Hepatocyte (in vitro differentiated cells): ENCODE measurements around the gene HPSE2. TPM values are rescaled to one million over a fixed set of nuclear protein-coding genes. Genes with fewer than 3 reads are reported as not detected.

ENCODE experiments used
- DNase-seq: peaks from one replicate; pipeline ENCODE4 v3.0.0-alpha.2; 2016; ENCODE audit warnings: low spot score
- H2AFZ ChIP-seq: fragments of 200-600 bp; sonication (generic); 2 replicates; pipeline ENCODE4 v1.6.0; 2016; ENCODE audit warnings: antibody characterized with exemption, mild to moderate bottlenecking
- H3K27ac ChIP-seq: fragments of 200-600 bp; sonication (generic); 2 replicates; pipeline ENCODE4 v1.5.1; 2016; ENCODE audit warnings: mild to moderate bottlenecking
- H3K27me3 ChIP-seq: fragments of 200-600 bp; sonication (generic); 2 replicates; pipeline ENCODE4 v1.6.1; 2016
- H3K36me3 ChIP-seq: fragments of 200-600 bp; sonication (generic); replicated peaks from 2 replicates; pipeline ENCODE4 v1.5.1; 2016; ENCODE audit warnings: low read depth; ENCODE audit not compliant: insufficient read depth
- H3K4me1 ChIP-seq: fragments of 200-600 bp; sonication (generic); 2 replicates; pipeline ENCODE4 v1.5.1; 2016; ENCODE audit warnings: mild to moderate bottlenecking, moderate library complexity; ENCODE audit not compliant: insufficient read depth
- H3K4me2 ChIP-seq: fragments of 200-600 bp; sonication (generic); 2 replicates; pipeline ENCODE4 v1.6.0; 2016
- H3K4me3 ChIP-seq: fragments of 200-600 bp; sonication (generic); 2 replicates; pipeline ENCODE4 v1.5.1; 2016; ENCODE audit warnings: mild to moderate bottlenecking
- H3K79me2 ChIP-seq: fragments of 200-600 bp; sonication (generic); 2 replicates; pipeline ENCODE4 v1.6.0; 2017; ENCODE audit warnings: mild to moderate bottlenecking
- H3K9me2 ChIP-seq: fragments of 200-600 bp; sonication (generic); replicated peaks from 2 replicates; pipeline ENCODE4 v1.6.0; 2017; ENCODE audit warnings: mild to moderate bottlenecking; ENCODE audit not compliant: insufficient read depth
- H3K9me3 ChIP-seq: fragments of 200-600 bp; sonication (generic); 2 replicates; pipeline ENCODE4 v1.5.1; 2016; ENCODE audit warnings: low read depth, mild to moderate bottlenecking
- H4K20me1 ChIP-seq: fragments of 200-600 bp; sonication (generic); 2 replicates; pipeline ENCODE4 v1.6.0; 2016; ENCODE audit warnings: mild to moderate bottlenecking; ENCODE audit not compliant: insufficient read depth, poor library complexity, severe bottlenecking
- EZH2 ChIP-seq: fragments of 200-600 bp; sonication (generic); IDR thresholded peaks from 2 replicates; pipeline ENCODE4 v1.6.1; 2016; ENCODE audit warnings: antibody characterized with exemption, mild to moderate bottlenecking, borderline replicate concordance
- EZH2phosphoT487 ChIP-seq: fragments of 200-600 bp; sonication (generic); IDR thresholded peaks from one replicate; pipeline ENCODE4 v1.6.1; 2018; ENCODE audit warnings: antibody characterized with exemption, mild to moderate bottlenecking, low read depth, moderate library complexity; ENCODE audit not compliant: unreplicated experiment, severe bottlenecking
- WGBS: methylation state at CpG from one replicate; pipeline ENCODE4 v1.1.6; 2016; ENCODE audit warnings: low lambda C conversion rate; ENCODE audit errors: missing lambda C conversion rate; 5-methylcytosine and 5-hydroxymethylcytosine counted together
- polyA plus RNA-seq: library from polyadenylated mRNA; unstranded; fragments of >200 nt; fragmentation: Nextera tagmentation; extraction: Ambion mirVana; gene quantifications from 2 replicates; pipeline ENCODE4 v1.2.1, GENCODE V29; 2016
- total RNA-seq: library from RNA; depleted of rRNA; stranded (reverse); fragments of >200 nt; gene quantifications from 2 replicates; pipeline ENCODE4 v1.2.3, GENCODE V29; 2014
- TF ChIP-seq, protein P1 (sequence below): fragments of 200-600 bp; sonication (generic); IDR thresholded peaks from 2 replicates; pipeline ENCODE4 v1.5.1; 2016; ENCODE audit warnings: antibody characterized with exemption, mild to moderate bottlenecking; ENCODE audit not compliant: poor library complexity

The HPSE2 gene
- total and polyA plus RNA-seq, 2 experiments from 2014 or later = 3.7 to 5.7 TPM

DNA sequence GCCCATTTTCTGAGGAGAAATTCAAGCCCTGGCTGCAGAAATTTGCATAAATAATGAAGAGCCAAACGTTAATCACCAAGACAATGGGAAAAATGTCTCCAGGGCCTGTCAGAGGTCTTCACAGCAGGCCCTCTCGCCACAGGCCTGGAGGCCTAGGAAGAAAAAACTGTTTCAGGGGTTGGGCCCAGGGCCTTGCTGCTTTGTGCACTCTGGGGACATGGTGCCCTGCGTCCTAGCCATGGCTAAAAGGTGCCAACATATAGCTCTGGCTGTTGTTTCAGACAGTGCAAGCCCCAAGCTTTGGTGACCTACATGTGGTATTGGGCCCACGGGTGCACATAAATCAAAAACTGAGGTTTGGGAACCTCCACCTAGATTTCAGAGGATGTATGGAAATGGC lies 796.9 kb downstream of the HPSE2 start:
- TF ChIP-seq EZH2 (no peak), EZH2phosphoT487 (no peak)
- TF ChIP-seq, protein P1, sequence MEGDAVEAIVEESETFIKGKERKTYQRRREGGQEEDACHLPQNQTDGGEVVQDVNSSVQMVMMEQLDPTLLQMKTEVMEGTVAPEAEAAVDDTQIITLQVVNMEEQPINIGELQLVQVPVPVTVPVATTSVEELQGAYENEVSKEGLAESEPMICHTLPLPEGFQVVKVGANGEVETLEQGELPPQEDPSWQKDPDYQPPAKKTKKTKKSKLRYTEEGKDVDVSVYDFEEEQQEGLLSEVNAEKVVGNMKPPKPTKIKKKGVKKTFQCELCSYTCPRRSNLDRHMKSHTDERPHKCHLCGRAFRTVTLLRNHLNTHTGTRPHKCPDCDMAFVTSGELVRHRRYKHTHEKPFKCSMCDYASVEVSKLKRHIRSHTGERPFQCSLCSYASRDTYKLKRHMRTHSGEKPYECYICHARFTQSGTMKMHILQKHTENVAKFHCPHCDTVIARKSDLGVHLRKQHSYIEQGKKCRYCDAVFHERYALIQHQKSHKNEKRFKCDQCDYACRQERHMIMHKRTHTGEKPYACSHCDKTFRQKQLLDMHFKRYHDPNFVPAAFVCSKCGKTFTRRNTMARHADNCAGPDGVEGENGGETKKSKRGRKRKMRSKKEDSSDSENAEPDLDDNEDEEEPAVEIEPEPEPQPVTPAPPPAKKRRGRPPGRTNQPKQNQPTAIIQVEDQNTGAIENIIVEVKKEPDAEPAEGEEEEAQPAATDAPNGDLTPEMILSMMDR = no peak
- WGBS = 93% methylated on average over 4 of the region's 4 CpGs
- no peak overlapping the region for H3K4me2 ChIP-seq
- H3K4me1 ChIP-seq = no peaks in the 10 kb centered on the region
- DNase-seq = no peak
- H2AFZ ChIP-seq = no peak overlapping the region
- no peak overlapping the region for H3K4me3 ChIP-seq
- H3K9me3 ChIP-seq = no peaks in the 10 kb centered on the region
- H3K9me2 ChIP-seq = no peaks in the 10 kb centered on the region
- H3K79me2 ChIP-seq = no peaks in the 10 kb centered on the region
- no peaks in the 10 kb centered on the region for H3K36me3 ChIP-seq
- no peak overlapping the region for H3K27ac ChIP-seq
- no peaks in the 10 kb centered on the region for H3K27me3 ChIP-seq
- H4K20me1 ChIP-seq = no peaks in the 10 kb centered on the region

DNA sequence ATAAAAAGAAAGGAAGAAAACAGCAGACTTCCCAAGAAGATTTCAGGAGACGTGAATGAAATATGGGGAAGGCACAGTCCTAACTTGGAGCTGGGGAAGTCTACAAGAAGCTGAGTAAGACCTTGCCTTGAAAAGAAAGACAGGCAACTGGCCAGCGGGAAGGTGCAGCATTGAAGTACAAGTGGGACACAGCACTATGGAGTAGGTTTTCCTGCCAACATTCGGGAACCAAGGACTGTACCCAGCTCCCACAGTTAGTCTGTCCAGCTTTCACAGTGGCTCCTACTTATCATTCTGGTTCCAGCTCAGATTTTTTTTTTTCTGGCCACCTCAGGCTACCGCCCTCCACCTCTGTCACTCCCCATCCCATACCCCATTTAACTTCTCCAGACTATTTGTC lies 798.9 kb downstream of the HPSE2 start:
- WGBS = 95% methylated on average over 4 of the region's 4 CpGs
- H3K36me3 ChIP-seq = peaks cover 11% of the 10 kb centered on the region

DNA sequence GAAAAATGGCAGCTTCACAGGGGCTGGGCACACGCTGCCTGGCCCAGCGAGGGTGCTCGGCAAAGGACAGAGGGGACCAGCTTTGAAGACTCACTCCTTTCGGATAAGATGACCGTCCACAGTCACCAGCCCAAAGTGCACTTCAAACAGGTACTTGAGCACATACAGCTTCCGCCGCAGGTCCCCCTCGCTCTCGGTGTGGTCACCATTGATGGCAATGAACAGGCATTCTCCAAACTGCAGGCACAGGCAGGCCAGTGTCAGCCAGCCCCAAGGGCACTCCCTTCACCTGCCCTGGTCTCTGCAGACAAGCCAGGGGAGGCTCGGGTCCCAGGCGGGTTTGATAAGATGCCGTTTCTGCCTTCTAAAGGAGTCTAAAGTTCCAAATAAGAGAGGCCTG lies 800.5 kb downstream of the HPSE2 start:
- DNase-seq = no peak
- TF ChIP-seq EZH2 (no peak), EZH2phosphoT487 (no peak)
- TF ChIP-seq, protein P1 = no peak
- Histone ChIP-seq H3K9me3 (peaks cover 3% of the 10 kb centered on the region), H3K79me2 (no peaks in the 10 kb centered on the region), H3K4me1 (no peaks in the 10 kb centered on the region), H3K27me3 (no peaks in the 10 kb centered on the region), H3K27ac (no peak overlapping the region), H3K9me2 (no peaks in the 10 kb centered on the region), H3K36me3 (peaks cover 11% of the 10 kb centered on the region), H4K20me1 (no peaks in the 10 kb centered on the region), H2AFZ (no peak overlapping the region), H3K4me2 (no peak overlapping the region), H3K4me3 (no peak overlapping the region)
- WGBS = 98% methylated on average over 12 of the region's 12 CpGs

More for the DNA sequence above, 798.9 kb downstream of the HPSE2 start:
- Histone ChIP-seq H3K9me2 (no peaks in the 10 kb centered on the region), H3K9me3 (peaks cover 3% of the 10 kb centered on the region), H3K4me2 (no peak overlapping the region), H3K79me2 (no peaks in the 10 kb centered on the region), H3K27me3 (no peaks in the 10 kb centered on the region), H3K27ac (no peak overlapping the region), H3K4me1 (no peaks in the 10 kb centered on the region), H4K20me1 (no peaks in the 10 kb centered on the region), H2AFZ (no peak overlapping the region), H3K4me3 (no peak overlapping the region)
- TF ChIP-seq EZH2 (no peak), EZH2phosphoT487 (no peak)
- TF ChIP-seq, protein P1 = no peak
- DNase-seq = no peak
